Neural progenitor cell (in vitro differentiated cells): ENCODE measurements around the gene FRS3.

Experiments
- EZH2 ChIP-seq: fragments of 200-600 bp; sonication (generic); IDR thresholded peaks from 2 replicates; pipeline ENCODE4 v1.6.1; 2017; ENCODE audit warnings: antibody characterized with exemption, mild to moderate bottlenecking, moderate library complexity
- TF ChIP-seq, protein P1 (sequence below): fragments of 200-600 bp; sonication (generic); IDR thresholded peaks from 2 replicates; pipeline ENCODE4 v1.5.1; 2017; ENCODE audit warnings: antibody characterized with exemption, mild to moderate bottlenecking

DNA sequence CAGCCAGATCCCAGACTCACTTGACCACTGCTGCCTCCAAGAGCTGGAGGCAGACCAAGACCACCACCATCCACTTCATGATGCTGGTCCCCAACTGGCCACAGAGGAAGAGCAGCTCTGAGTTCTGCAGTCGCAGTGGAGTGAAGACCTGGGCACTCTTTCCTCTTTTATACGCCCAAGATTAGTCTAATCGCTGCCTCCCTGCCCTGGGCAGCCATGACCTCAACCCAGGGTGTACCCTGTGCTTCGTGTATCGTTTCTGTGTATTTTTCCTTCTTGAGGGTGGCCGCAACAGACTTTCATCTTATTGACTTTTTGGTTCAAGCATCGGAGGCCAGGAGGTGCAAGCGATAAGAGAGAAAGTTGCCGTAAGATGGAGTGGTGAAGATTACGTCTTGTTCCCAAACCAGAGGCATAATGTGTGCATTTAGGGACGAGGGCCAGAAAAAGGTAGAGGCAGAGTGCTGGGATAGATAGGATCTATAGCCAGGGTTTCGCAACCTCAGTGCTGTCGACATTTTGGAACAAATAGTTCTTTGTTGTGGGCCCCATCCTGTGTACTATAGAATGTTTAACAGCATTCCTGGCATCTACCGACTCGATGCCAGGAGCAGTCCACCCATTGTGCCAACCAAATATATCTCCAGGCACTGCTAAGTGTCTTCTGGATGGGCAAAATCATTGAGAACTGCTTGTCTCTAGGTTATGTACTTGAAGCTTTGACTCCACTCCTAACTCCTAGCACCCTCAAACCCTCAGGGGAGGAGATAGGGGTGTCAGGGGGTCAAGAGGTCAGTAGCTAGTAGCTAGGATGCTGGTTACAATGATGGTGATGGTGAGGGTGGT lies 32.2 kb downstream of the FRS3 start, which contains the start of gene PGC:
- TF ChIP-seq, protein P1, sequence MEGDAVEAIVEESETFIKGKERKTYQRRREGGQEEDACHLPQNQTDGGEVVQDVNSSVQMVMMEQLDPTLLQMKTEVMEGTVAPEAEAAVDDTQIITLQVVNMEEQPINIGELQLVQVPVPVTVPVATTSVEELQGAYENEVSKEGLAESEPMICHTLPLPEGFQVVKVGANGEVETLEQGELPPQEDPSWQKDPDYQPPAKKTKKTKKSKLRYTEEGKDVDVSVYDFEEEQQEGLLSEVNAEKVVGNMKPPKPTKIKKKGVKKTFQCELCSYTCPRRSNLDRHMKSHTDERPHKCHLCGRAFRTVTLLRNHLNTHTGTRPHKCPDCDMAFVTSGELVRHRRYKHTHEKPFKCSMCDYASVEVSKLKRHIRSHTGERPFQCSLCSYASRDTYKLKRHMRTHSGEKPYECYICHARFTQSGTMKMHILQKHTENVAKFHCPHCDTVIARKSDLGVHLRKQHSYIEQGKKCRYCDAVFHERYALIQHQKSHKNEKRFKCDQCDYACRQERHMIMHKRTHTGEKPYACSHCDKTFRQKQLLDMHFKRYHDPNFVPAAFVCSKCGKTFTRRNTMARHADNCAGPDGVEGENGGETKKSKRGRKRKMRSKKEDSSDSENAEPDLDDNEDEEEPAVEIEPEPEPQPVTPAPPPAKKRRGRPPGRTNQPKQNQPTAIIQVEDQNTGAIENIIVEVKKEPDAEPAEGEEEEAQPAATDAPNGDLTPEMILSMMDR, result no peak
- TF ChIP-seq EZH2, result no peak
